HPDE6-E6E7 (cell line): ENCODE measurements around the gene MAGEB2.
A peak's percentile ranks its signal among the peaks of the same experiment; 100 is the strongest.
"Not testable (repeated sequence)": the region's sequence is repeated elsewhere in the genome, so short reads cannot be mapped to it uniquely, and the experiment has no call there.

Experiments used
- DNase-seq: peaks from one replicate; pipeline ENCODE4 v3.0.0; 2011; ENCODE audit warnings: missing footprints; ENCODE audit errors: extremely low spot score

MAGEB2 gene

GRCh38 chrX:30215357-30215843 is at the start of gene MAGEB2:
MAGEB2 (plus strand) TSS chrX:30215563; CDS start chrX:30218581, 3,018 bp downstream.
- DNase-seq: no peak

DNA sequence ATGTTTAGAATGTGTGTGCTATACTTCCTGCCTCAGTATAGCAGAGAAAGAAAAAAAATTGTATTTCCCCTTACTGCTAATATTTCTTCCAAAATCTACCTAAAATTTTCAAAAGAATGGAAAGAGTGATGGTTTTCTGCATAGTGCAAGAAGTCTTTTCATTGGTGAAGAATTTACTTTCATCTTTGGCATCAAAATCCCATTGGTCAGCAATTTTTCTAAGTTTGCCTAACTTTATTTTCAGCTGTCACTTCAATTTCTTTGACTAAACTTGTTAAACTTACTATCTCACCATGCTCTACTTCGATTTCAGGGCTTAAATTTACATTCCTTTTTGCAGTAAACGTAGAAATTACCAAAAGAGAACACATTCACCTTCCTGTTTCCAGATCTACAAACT is 44.5 kb upstream of the MAGEB2 start:
- DNase-seq: no peak

- DNase-seq: no peak
Observed at GRCh38 chrX:30181353-30181752, 34.0 kb upstream of the MAGEB2 start.

- DNase-seq: no peak
Observed at GRCh38 chrX:30183554-30183953, 31.8 kb upstream of the MAGEB2 start.

- DNase-seq: no peak
Observed at GRCh38 chrX:30190426-30190825, 24.9 kb upstream of the MAGEB2 start.

DNA sequence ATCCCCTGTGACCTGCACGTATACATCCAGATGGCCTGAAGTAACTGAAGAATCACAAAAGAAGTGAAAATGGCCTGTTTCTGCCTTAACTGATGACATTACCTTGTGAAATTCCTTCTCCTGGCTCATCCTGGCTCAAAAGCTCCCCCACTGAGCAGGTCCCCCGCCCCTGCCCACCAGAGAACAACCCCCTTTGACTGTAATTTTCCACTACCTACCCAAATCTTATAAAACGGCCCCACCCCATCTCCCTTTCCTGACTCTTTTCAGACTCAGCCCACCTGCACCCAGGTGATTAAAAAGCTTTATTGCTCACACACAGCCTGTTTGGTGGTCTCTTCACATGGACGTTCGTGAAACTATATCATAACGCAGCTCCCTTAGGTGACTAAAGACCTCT is 21.5 kb upstream of the MAGEB2 start:
- not testable (repeated sequence) for DNase-seq

- peak; percentile 36 for DNase-seq
Observed at GRCh38 chrX:30196322-30196721, 19.0 kb upstream of the MAGEB2 start.

DNA sequence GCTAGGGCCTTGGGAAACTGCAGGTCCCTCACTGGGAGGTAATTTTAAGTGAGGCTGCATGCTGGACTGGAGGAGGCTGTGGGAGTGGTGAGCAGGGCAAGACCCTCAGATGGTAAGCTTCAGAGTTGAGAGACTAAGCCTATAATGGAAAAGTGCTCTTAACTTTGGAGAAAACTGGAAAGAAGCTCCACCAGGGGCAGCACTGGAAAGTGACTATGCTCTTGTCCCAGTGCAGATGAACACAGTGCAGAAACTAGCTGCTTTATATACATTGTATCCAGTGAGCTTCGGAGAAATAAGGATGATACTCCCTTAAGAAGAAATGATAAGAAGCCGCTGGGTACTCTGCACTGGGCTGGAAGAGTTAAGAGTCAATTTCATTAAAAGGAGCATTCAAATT is 3.2 kb upstream of the MAGEB2 start:
- no peak for DNase-seq

- DNase-seq: no peak
Observed at GRCh38 chrX:30217465-30217864, 2.1 kb downstream of the MAGEB2 start.

DNA sequence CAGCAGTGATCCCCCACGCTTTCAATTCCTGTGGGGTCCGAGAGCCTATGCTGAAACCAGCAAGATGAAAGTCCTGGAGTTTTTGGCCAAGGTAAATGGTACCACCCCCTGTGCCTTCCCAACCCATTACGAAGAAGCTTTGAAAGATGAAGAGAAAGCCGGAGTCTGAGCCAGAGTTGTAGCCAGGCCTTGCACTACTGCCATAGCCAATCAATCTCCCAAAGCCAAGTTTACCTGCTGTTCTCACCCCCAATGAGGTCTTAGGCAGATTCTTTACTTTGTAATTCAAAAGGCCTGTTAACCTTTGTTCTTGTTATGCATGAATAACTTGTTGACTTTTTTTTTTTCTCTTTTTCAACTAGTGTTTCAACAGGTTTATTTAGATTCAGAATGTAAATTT is 4.0 kb downstream of the MAGEB2 start:
- no peak for DNase-seq

- DNase-seq: no peak
Observed at GRCh38 chrX:30220661-30221060, 5.3 kb downstream of the MAGEB2 start.

DNA sequence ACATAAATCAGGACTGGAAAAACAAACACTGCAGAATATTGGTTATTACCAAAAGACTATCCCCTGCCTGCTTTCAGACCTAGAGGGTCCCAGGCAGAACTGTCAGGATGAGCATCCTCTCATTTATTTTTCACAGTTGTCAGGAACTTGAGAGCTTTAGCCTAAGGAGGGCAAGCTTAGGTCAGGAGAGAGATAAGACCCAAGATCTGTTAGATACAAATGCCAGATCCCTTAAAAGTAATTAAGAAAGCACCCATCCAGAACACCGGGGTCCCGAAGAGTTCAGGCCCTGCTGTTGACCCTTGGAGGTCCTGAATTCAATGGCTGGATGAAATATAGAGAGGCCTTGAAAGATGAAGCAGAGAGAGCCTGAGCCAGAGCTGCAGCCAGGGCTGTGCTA is 9.2 kb downstream of the MAGEB2 start:
- DNase-seq: no peak

GRCh38 chrX:30228526-30228925 is 13.2 kb downstream of the MAGEB2 start:
- no peak for DNase-seq

GRCh38 chrX:30230395-30230794 is 15.0 kb downstream of the MAGEB2 start, which contains the start of gene MAGEB3:
MAGEB3 (plus strand) TSS chrX:30230657; CDS start chrX:30235925, 5,268 bp downstream.
- no peak for DNase-seq

- no peak for DNase-seq
Observed at GRCh38 chrX:30241724-30242415, 26.5 kb downstream of the MAGEB2 start, which contains the start of gene MAGEB4. MAGEB4 (plus strand) TSS chrX:30242000; CDS start chrX:30242136, 136 bp downstream.

GRCh38 chrX:30246769-30247489 is 31.6 kb downstream of the MAGEB2 start, which contains the start of gene MAGEB1:
MAGEB1 (plus strand) TSS chrX:30247146; CDS start chrX:30250494, 3,348 bp downstream.
- no peak for DNase-seq

- DNase-seq: no peak
Observed at GRCh38 chrX:30248854-30249253, 33.5 kb downstream of the MAGEB2 start.

- no peak for DNase-seq
Observed at GRCh38 chrX:30253257-30253656, 37.9 kb downstream of the MAGEB2 start.

DNA sequence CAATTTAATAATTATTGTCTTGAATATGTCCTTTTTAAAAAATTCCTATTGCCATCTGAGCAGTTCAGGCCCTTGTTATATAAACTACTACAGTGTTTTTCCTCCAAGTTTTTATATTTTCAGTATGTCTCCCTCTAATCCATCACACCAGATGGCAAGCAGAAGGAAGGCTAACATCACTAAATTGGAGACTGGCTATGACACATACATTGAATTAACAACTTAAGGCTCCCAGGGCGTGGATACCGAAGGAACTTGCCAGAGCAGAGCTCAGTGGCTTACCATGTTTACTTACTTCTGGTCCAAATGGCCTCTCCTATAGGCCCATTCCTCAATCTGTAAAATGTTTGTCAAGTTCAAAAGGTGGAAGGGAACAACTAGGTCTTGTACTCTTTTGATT is 44.6 kb downstream of the MAGEB2 start:
- DNase-seq: no peak

DNA sequence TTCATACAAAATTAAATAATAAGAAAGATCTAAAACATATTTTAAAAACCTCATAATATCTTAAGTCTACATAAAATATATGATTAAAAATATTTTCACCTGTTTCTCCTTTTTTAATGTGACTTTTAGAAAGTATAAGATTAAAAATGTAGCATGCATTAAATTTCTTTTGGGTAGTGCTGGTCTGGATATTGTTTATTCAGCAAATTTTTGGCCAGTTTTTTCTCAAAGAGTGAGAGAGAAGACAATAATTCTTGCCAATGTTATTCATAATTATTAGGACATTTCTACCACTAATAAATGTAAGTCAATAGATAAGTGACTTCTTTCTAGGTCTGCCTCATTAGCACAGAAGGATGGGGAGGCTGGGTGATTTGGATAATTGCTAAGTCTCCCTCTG is 45.6 kb downstream of the MAGEB2 start:
- no peak for DNase-seq

- DNase-seq: no peak
Observed at GRCh38 chrX:30262763-30263162, 47.4 kb downstream of the MAGEB2 start.
